Endothelial cell of umbilical vein (primary cell): Measurements from ENCODE around the gene MRTFA. TPM values are rescaled to one million over a fixed set of nuclear protein-coding genes. Genes with fewer than 3 reads are reported as not detected.

Experiments
- BruUV-seq: library from RNA; stranded (reverse); fragments of 400-500 nt; replicated peaks from 2 replicates; lab custom pipeline; 2021; lab: Mats Ljungman, UMichigan
- CTCF ChIA-PET: fragments of 300-600, 350-600 bp; sonication (Branson Sonifier 250); formaldehyde crosslinking; loops from one replicate; lab custom pipeline; 2021; ENCODE audit warnings: antibody characterized with exemption, inconsistent platforms; lab: Charles Lee
- POLR2A ChIA-PET: fragments of 300-600, 350-600 bp; sonication (Branson Sonifier 250); formaldehyde crosslinking; loops from one replicate; lab custom pipeline; 2021; ENCODE audit warnings: antibody characterized with exemption, inconsistent platforms; lab: Charles Lee
- DNase-seq: peaks from one replicate; pipeline ENCODE4 v3.0.0-alpha.2; 2011; ENCODE audit warnings: low read depth, low spot score
- FAIRE-seq: peaks from 2 replicates; lab custom pipeline; 2011; peaks lifted over from hg19 to GRCh38; lab: Jason Lieb, UNC
- H2AFZ ChIP-seq: 2 replicates; pipeline ENCODE4 v1.6.0; 2012; ENCODE audit warnings: low read depth, low read length, control low read depth, inconsistent platforms
- H3K27ac ChIP-seq: 2 replicates; pipeline ENCODE4 v1.5.1; 2011; ENCODE audit warnings: low read depth, mild to moderate bottlenecking, control low read depth, low read length, moderate library complexity; ENCODE audit not compliant: insufficient read depth
- H3K27me3 ChIP-seq, 2 experiments: 2 replicates each; pipeline versions ENCODE4 v1.6.0 to v1.6.1; 2011; ENCODE audit warnings: low read length in 2 of 2, mixed read lengths in 1 of 2; ENCODE audit not compliant: control insufficient read depth in 2 of 2, insufficient read depth in 2 of 2
- H3K36me3 ChIP-seq, 2 experiments: 2 replicates in 1 of 2; 3 replicates in 1 of 2; pipeline ENCODE4 v1.5.1; 2011; ENCODE audit warnings: low read length in 2 of 2, mild to moderate bottlenecking in 1 of 2, moderate library complexity in 1 of 2; ENCODE audit not compliant: control insufficient read depth in 2 of 2, insufficient read depth in 2 of 2; ENCODE audit errors: extremely low read depth in 1 of 2
- H3K4me1 ChIP-seq: 3 replicates; pipeline ENCODE4 v1.5.1; 2011; ENCODE audit warnings: mild to moderate bottlenecking, low read length; ENCODE audit not compliant: control insufficient read depth, insufficient read depth; ENCODE audit errors: extremely low read depth
- H3K4me2 ChIP-seq: 2 replicates; pipeline ENCODE4 v1.6.1; 2011; ENCODE audit warnings: low read length, control low read depth, mixed read lengths; ENCODE audit not compliant: insufficient read depth
- H3K4me3 ChIP-seq, 3 experiments: fragments of 200-600 bp in 1 of 3; sonication (generic), shearing (Covaris generic) in 1 of 3; replicated peaks in 1 of 3; 2 replicates each; pipeline ENCODE4 v1.5.1; 2011 to 2016; ENCODE audit warnings: control low read depth in 3 of 3, low read length in 3 of 3, mild to moderate bottlenecking in 2 of 3, inconsistent platforms in 1 of 3, low read depth in 1 of 3, moderate library complexity in 1 of 3; ENCODE audit not compliant: insufficient read depth in 1 of 3
- H3K79me2 ChIP-seq: 2 replicates; pipeline ENCODE4 v1.6.0; 2012; ENCODE audit warnings: low read length, inconsistent platforms; ENCODE audit not compliant: control insufficient read depth, insufficient read depth
- H3K9ac ChIP-seq: replicated peaks from 2 replicates; pipeline ENCODE3; 2011; ENCODE audit warnings: low read length, control low read depth; ENCODE audit not compliant: insufficient read depth; ENCODE audit errors: extremely low read depth
- H3K9me1 ChIP-seq: replicated peaks from 3 replicates; pipeline ENCODE4 v1.6.0; 2011; ENCODE audit warnings: mild to moderate bottlenecking, low read length; ENCODE audit not compliant: control insufficient read depth, insufficient read depth; ENCODE audit errors: extremely low read depth
- H3K9me3 ChIP-seq: replicated peaks from 2 replicates; pipeline ENCODE4 v1.5.1; 2012; ENCODE audit warnings: low read length, inconsistent platforms; ENCODE audit not compliant: control insufficient read depth, insufficient read depth
- H4K20me1 ChIP-seq: replicated peaks from 2 replicates; pipeline ENCODE3; 2011; ENCODE audit warnings: mild to moderate bottlenecking, low read length; ENCODE audit not compliant: control insufficient read depth, insufficient read depth; ENCODE audit errors: extremely low read depth
- CTCF ChIP-seq, 2 donors: IDR thresholded peaks; 1 replicate in 1 of 2; 2 replicates in 1 of 2; pipeline ENCODE4 v1.5.1; 2011; ENCODE audit warnings: low read length in 2 of 2, mild to moderate bottlenecking in 2 of 2, moderate library complexity in 2 of 2, control low read depth in 1 of 2, inconsistent platforms in 1 of 2, low read depth in 1 of 2; ENCODE audit not compliant: insufficient read depth in 1 of 2; ENCODE audit errors: extremely low read depth in 1 of 2
- EZH2 ChIP-seq: IDR thresholded peaks from 2 replicates; pipeline ENCODE4 v1.6.1; 2012; ENCODE audit warnings: borderline replicate concordance, low read depth, mild to moderate bottlenecking, moderate library complexity, low read length, inconsistent platforms; ENCODE audit not compliant: severe bottlenecking
- FOS ChIP-seq: IDR thresholded peaks from 2 replicates; pipeline ENCODE4 v1.6.1; 2011; ENCODE audit warnings: mild to moderate bottlenecking, low read length, moderate library complexity, borderline replicate concordance; ENCODE audit not compliant: insufficient read depth
- JUN ChIP-seq: IDR thresholded peaks from 2 replicates; pipeline ENCODE4 v1.6.1; 2011; ENCODE audit warnings: borderline replicate concordance, low read depth; ENCODE audit not compliant: insufficient read length, insufficient read depth
- MAX ChIP-seq: IDR thresholded peaks from 2 replicates; pipeline ENCODE4 v1.6.1; 2011; ENCODE audit not compliant: insufficient read depth, insufficient read length
- MYC ChIP-seq: IDR thresholded peaks from one replicate; pipeline ENCODE4 v1.6.1; 2011; ENCODE audit warnings: mild to moderate bottlenecking, low read depth, low read length
- POLR2AphosphoS5 ChIP-seq: IDR thresholded peaks from 2 replicates; pipeline ENCODE4 v1.6.1; 2012; ENCODE audit warnings: low read depth, mild to moderate bottlenecking, control low read depth, low read length, moderate library complexity; ENCODE audit not compliant: insufficient read depth
- dilution Hi-C: fragments of 300-500 bp; cut with MboI; formaldehyde crosslinking; loops from one replicate; pipeline ENCODE4 v1.15.0; 2019; ENCODE audit warnings: low sequenced_read_pairs; ENCODE audit not compliant: extremely low pct_ligation_motif_present
- intact Hi-C: fragments of 100-400 bp; cut with micrococcal nuclease; formaldehyde crosslinking; loops from one replicate; pipeline ENCODE4 v1.10.0; 2022
- polyA plus RNA-seq, 4 experiments: library from polyadenylated mRNA; depleted of rRNA in 3 of 4; stranded (reverse) in 3 of 4; unstranded in 1 of 4; fragments of >200 nt; gene quantifications; 2 replicates each; pipeline versions ENCODE4 v1.2.1 to v1.2.3, GENCODE V29; 2011 to 2012; ENCODE audit warnings: missing spikeins in 1 of 4
- total RNA-seq: library from RNA; stranded (reverse); gene quantifications from 2 replicates; pipeline ENCODE4 v1.2.3, GENCODE V29; 2021

Gene MRTFA
- total and polyA plus RNA-seq, 2 donors (not counting 3 experiments of a cell fraction or from before 2014, with no cell fraction given): 13.6 to 44.1 TPM

- Histone ChIP-seq H4K20me1 (no peaks in the 10 kb centered on the region), H3K4me1 (no peaks in the 10 kb centered on the region), H2AFZ (no peak overlapping the region), H3K27me3 (no peaks in the 10 kb centered on the region), H3K9me1 (no peaks in the 10 kb centered on the region), H3K4me3 (no peak overlapping the region), H3K27ac (no peak overlapping the region), H3K4me2 (no peak overlapping the region), H3K9ac (no peak overlapping the region), H3K9me3 (no peaks in the 10 kb centered on the region), H3K36me3 (no peaks in the 10 kb centered on the region), H3K79me2 (peaks cover 6% of the 10 kb centered on the region)
- POLR2A ChIA-PET: no interaction called here
- intact Hi-C loops: no loop called here
- FAIRE-seq: no peak
- no TSS peak for BruUV-seq
- TF ChIP-seq EZH2 (no peak), JUN (no peak), MYC (no peak), MAX (no peak), POLR2AphosphoS5 (no peak), CTCF (IDR thresholded peaks at IDR 0.05; ENCODE audit: extremely low read depth in 1 of 2, insufficient read depth in 1 of 2, low read depth in 1 of 2, low read length in 2 of 2) (no peak), FOS (no peak)
- no peak for DNase-seq
- dilution Hi-C loops: no loop called here
- CTCF ChIA-PET: interaction anchor here (1.9 kb wide), 1 partner anchor 36 kb away, joined by 4 read pairs; no protein-coding TSS in a partner anchor
Observed at GRCh38 chr22:40450616-40451015, 185.9 kb downstream of the MRTFA start.
